ENCODE results near the gene UNC5CL. TPM values are rescaled to one million over a fixed set of nuclear protein-coding genes. Genes with fewer than 3 reads are reported as not detected.

UNC5CL gene
- total and polyA plus RNA-seq, 2 of the 4 experiments (the other 2 are of a cell fraction), result not detected

- H3K9me1 ChIP-seq (ENCODE audit: insufficient read depth, low read length), result no peaks in the 10 kb centered on the region
- WGBS, 2 experiments (ENCODE audit: extremely low coverage in 2 of 2, insufficient read length in 1 of 2), result 93% methylated on average over 5 of the region's 13 CpGs; no CpG with 5 or more reads in 1 of the 2 experiments
- H3K4me2 ChIP-seq (ENCODE audit: low read depth, low read length), result no peak overlapping the region
- H3K4me1 ChIP-seq (ENCODE audit: control insufficient read depth, insufficient read depth, low read length), result peaks cover 8% of the 10 kb centered on the region
- ChIA-PET CTCF (no interaction called here), POLR2A (ENCODE audit: unreplicated experiment) (no interaction called here)
- no peaks in the 10 kb centered on the region for H3K9me3 ChIP-seq (ENCODE audit: control insufficient read depth, insufficient read depth, low read length)
- H2BK120ac ChIP-seq (ENCODE audit: low read depth, low read length), result no peak overlapping the region
- intact Hi-C loops (cut with micrococcal nuclease), result loop anchor here (10.0 kb wide), 2 partner anchors 506 to 1716 kb away; no protein-coding TSS in a partner anchor
- no peak overlapping the region for H3K14ac ChIP-seq (replicated peaks; ENCODE audit: low read depth, low read length)
- H3K27me3 ChIP-seq (ENCODE audit: control insufficient read depth, insufficient read depth, low read length), result no peaks in the 10 kb centered on the region
- H4K5ac ChIP-seq (ENCODE audit: low read depth, low read length), result no peak overlapping the region
- no peaks in the 10 kb centered on the region for H3K79me1 ChIP-seq (ENCODE audit: low read depth in 1 of 2, low read length in 2 of 2)
- no peak overlapping the region for H3K27ac ChIP-seq (ENCODE audit: insufficient read depth, low read length)
- H4K20me1 ChIP-seq (ENCODE audit: insufficient read depth, low read length), result no peaks in the 10 kb centered on the region
- in situ Hi-C loops (cut with MboI; ENCODE audit: low sequenced_read_pairs), result no loop called here
- no peak overlapping the region for H3K9ac ChIP-seq (ENCODE audit: low read depth, low read length)
- BruUV-seq (replicated peaks), result no TSS peak
- no peak overlapping the region for H2AFZ ChIP-seq (replicated peaks; ENCODE audit: low read length, poor library complexity)
- H2AK9ac ChIP-seq (replicated peaks; ENCODE audit: low read depth, low read length, poor library complexity), result no peak overlapping the region
- no peak overlapping the region for H3K56ac ChIP-seq (ENCODE audit: extremely low read depth, insufficient read depth, low read length)
- H3K4me3 ChIP-seq (ENCODE audit: insufficient read depth, low read depth, low read length), result no peak overlapping the region
- no peak overlapping the region for H2BK20ac ChIP-seq (ENCODE audit: low read depth, low read length)
- no peaks in the 10 kb centered on the region; the same call in 1 of the 2 replicates for H3K36me3 ChIP-seq (ENCODE audit: control insufficient read depth, insufficient read depth, low read length)
- H3K23ac ChIP-seq (ENCODE audit: low read depth, low read length), result no peak overlapping the region
- dilution Hi-C loops (cut with HindIII; ENCODE audit: low sequenced_read_pairs, unreplicated experiment), result no loop called here
- H2AK5ac ChIP-seq (ENCODE audit: low read depth, low read length), result no peak overlapping the region
- H2BK15ac ChIP-seq (ENCODE audit: low read depth, low read length), result no peak overlapping the region
- H3K18ac ChIP-seq (ENCODE audit: low read depth, low read length), result no peak overlapping the region
- no peak overlapping the region for H3K4ac ChIP-seq (ENCODE audit: low read depth, low read length)
- DNase-seq (no peak), ATAC-seq (ENCODE audit: low read depth) (no peak)
- no peak overlapping the region for H4K91ac ChIP-seq (ENCODE audit: insufficient read depth, low read depth, low read length)
- TF ChIP-seq RAD21 (IDR thresholded peaks at IDR 0.05; ENCODE audit: low read length) (no peak), MAFK (IDR thresholded peaks at IDR 0.05; ENCODE audit: low read depth, low read length) (no peak), CEBPB (IDR thresholded peaks at IDR 0.05; ENCODE audit: low read depth, low read length) (no peak), BHLHE40 (IDR thresholded peaks at IDR 0.05; ENCODE audit: low read depth, low read length) (no peak), NFE2L2 (IDR thresholded peaks at IDR 0.05; ENCODE audit: low read depth, low read length) (no peak), MAZ (IDR thresholded peaks at IDR 0.05; ENCODE audit: borderline replicate concordance, low read depth, low read length) (no peak), POLR2A (IDR thresholded peaks at IDR 0.05; ENCODE audit: low read depth, low read length) (no peak)
- H4K8ac ChIP-seq (ENCODE audit: low read depth in 2 of 2, low read length in 2 of 2), result no peak overlapping the region
- H2BK5ac ChIP-seq (ENCODE audit: low read depth, low read length, poor library complexity, severe bottlenecking), result no peak overlapping the region
Measured at GRCh38 chr6:41061196-41061726, 22.2 kb upstream of the UNC5CL start.

All from IMR-90 (cell line).